NCI-H2196 (cell line): Measurements from ENCODE around the gene KCNIP4.

Source experiments
- DNase-seq: peaks from one replicate; lab custom pipeline; 2025; ENCODE audit not compliant: unreplicated experiment; lab: John Stamatoyannopoulos, UW

Gene KCNIP4

GRCh38 chr4:21699446-21699845 lies 249.1 kb downstream of the KCNIP4 start:
- no peak for DNase-seq

DNA sequence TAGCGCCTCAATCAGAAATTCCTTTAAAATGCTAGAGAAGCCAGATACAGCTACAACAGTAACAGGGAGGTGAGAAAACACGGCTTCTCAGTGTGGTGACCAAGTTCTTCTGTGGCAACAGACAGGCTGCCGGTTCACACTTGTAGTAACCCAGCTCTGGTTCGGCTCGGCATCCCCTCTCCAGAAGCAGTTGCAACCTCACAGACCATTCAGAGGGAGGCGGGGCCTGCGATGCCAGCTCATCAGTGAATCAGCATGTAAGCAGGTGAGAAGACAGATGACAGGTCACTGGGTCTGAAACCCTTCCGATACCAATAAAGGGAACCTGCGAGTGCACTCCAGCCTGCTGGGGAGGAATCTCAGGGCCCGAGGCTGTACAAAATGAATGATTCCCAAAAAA lies 251.0 kb downstream of the KCNIP4 start:
- DNase-seq = no peak

GRCh38 chr4:21695141-21695540 lies 253.4 kb downstream of the KCNIP4 start:
- no peak for DNase-seq

GRCh38 chr4:21692241-21692640 lies 256.3 kb downstream of the KCNIP4 start:
- no peak for DNase-seq

- no peak for DNase-seq
Observed at GRCh38 chr4:21688596-21689265, 259.8 kb downstream of the KCNIP4 start.

GRCh38 chr4:21685911-21686310 lies 262.7 kb downstream of the KCNIP4 start:
- no peak for DNase-seq

DNA sequence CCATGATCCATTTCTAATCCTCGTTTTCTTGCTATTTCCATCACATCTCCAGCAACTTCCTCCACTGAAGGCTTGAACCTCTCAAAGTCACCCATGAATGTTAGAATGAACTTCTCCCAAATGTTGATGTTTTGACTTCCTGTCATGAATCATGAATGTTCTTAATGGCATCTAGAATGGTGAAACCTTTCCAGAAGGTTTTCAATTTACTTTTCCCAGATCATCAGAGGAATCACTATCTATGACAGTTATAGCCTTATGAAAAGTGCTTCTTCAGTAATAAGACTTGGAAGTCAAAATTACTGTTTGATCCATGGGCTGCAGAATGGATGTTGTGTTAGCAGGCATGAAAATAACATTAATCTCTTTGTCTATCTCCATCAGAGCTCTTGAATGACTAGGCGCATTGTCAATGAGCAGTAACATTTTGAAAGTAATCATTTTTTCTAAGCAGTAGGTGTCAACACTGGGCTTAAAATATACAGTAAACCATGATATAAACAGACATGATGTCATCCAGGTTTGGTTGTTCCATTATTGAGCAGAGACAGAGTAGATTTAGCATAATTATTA lies 268.2 kb downstream of the KCNIP4 start:
- no peak for DNase-seq

GRCh38 chr4:21678711-21679110 lies 269.9 kb downstream of the KCNIP4 start:
- DNase-seq = no peak

DNA sequence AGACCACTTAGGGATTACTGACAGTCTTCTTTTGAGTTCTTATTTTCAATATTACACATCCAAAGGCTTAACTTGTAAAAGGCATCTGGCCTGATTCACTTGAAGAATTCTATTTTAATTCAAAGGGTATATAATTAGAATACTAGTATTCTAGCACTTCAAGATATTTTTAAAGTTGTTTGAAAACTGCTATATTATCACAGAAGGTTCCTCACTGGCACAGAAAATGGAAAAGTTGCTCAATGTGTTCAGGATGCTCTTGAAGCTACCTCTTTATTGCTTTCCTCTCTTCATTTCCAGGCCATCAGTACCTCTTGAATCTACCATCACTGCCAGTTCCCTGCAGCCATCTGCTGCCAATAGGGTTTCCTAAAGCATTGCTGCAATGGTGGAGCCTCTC lies 271.4 kb downstream of the KCNIP4 start:
- DNase-seq = no peak

DNA sequence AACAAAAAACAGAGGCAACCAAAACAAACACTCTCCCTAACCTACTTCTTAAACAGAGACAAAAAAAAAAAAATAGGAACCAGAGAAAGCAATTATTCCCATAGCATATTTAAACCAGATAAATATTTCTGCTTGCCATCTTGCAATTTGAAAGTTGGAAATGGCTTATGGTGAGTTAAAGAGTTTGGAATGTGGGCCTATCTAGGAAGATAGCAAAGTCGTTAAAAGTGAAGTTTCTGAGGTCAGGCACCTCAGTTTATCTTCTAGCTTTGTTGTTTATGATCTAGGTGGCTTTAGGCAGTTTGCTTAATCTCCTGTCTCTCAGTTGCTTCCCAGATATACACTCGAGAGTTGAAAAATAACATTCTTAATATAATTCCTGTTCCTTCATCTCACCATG lies 284.2 kb downstream of the KCNIP4 start:
- no peak for DNase-seq

DNA sequence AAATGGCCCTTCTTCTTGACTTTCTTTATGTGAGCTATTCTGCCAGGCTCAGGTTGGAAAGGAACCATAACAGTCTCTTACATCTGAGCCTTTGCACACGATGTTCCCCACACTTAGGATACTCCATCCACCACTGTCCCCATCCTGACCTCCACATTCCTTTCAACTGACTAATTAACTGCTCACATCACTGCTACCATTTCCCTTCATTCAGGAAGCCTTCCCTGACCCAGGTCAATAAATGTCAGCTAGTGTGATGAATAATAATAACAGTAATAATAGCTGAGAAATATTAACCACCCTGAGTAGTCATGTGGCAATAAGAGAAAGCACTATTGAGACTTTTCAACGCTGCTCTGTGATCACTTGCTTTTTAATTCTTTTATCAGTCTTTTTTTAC lies 291.7 kb downstream of the KCNIP4 start:
- DNase-seq = no peak

GRCh38 chr4:21655031-21655430 lies 293.5 kb downstream of the KCNIP4 start:
- no peak for DNase-seq

DNA sequence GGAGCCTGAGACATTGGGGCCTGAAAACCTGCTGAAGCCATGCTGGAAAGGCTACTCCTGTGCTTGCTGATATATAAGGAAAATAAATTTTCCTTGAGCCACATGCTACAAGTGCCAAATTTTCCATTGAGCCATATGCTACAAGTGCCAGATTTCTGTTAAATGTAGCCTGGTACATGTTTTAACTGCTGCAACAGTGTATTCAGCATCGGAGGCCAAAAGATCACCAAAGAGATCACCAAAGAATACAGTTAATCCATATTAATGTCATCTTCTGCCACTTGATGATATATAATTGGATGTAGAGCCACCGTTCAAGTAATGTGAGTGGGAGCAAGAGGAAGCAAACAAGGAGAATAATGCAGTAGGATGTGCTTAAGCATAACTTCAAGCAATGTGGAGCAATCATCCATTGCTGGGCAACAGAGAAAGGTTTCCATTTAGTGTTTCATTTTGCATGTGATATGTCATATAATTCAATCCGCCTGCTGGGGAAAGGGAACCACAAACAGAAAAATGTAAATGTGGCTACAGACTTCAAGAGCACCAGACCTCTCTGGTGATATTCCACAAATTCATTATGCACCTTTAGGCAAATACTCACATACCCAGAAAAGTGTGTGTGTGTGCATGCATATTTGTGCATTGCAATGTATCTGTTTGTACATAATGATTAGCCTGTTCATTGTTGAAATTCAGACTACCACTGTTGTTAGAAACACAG lies 295.9 kb downstream of the KCNIP4 start:
- DNase-seq = no peak

GRCh38 chr4:21649391-21650090 lies 299.0 kb downstream of the KCNIP4 start:
- no peak for DNase-seq

GRCh38 chr4:21645776-21646175 lies 302.8 kb downstream of the KCNIP4 start:
- DNase-seq = no peak

- DNase-seq = no peak
Observed at GRCh38 chr4:21641696-21642095, 306.9 kb downstream of the KCNIP4 start.

- DNase-seq = no peak
Observed at GRCh38 chr4:21638171-21638725, 310.3 kb downstream of the KCNIP4 start.

DNA sequence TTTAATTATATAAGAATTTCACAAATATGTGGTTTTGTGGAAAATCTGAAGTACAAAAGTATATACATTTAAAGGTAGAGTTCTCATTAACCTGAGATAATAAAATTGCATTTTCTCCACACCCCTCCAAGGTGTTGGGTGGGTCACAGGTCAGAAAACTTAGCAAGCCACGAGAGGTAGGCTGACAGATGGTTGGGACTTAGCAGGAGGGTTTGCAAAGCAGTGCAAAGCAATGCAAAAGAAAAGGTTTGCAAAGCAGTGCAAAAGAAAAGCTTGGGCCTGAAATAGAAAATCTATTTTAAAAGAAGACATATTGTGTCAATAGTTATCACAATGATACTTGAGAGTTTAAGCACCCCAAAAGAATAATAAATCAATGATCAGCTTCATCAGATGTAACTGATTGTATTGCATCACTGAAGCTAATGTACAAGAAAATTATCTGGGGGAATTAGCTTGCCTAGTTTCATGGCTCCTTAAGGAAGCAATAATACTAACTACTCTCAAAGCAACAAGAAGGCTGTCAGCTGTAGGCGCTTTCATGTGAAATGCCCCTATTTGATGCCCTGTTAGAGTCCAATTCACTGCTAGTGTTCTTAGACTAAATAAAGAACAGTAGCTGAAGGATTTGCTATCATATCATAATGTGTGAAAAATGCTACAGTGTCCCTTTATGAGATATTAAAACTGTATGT lies 319.5 kb downstream of the KCNIP4 start:
- no peak for DNase-seq

GRCh38 chr4:21628116-21628670 lies 320.4 kb downstream of the KCNIP4 start:
- no peak for DNase-seq

- no peak for DNase-seq
Observed at GRCh38 chr4:21625447-21625846, 323.1 kb downstream of the KCNIP4 start.

- no peak for DNase-seq
Observed at GRCh38 chr4:21605006-21605405, 343.6 kb downstream of the KCNIP4 start.
